CD14-positive monocyte (primary cell): ENCODE data around the gene TMCC1. TPM values are rescaled to one million over a fixed set of nuclear protein-coding genes. Genes with fewer than 3 reads are reported as not detected.

Source experiments
- DNase-seq, 3 donors: peaks; one replicate each; pipeline ENCODE4 v3.0.0-alpha.2; 2011 to 2022
- H2AFZ ChIP-seq: 2 replicates; pipeline ENCODE4 v1.6.0; 2012; ENCODE audit warnings: mild to moderate bottlenecking, low read depth, low read length, inconsistent platforms; ENCODE audit not compliant: insufficient read depth, poor library complexity, severe bottlenecking
- H3K27ac ChIP-seq, 2 donors: 1 replicate in 1 of 2; 2 replicates in 1 of 2; pipeline ENCODE4 v1.5.1; 2012 to 2013; ENCODE audit warnings: low read length in 2 of 2, control low read depth in 1 of 2, inconsistent platforms in 1 of 2, low read depth in 1 of 2, mild to moderate bottlenecking in 1 of 2
- H3K27me3 ChIP-seq, 2 donors: one replicate each; pipeline versions ENCODE4 v1.6.0 to v1.6.1; 2011 to 2013; ENCODE audit warnings: low read length in 2 of 2; ENCODE audit not compliant: control insufficient read depth in 2 of 2, insufficient read depth in 2 of 2
- H3K36me3 ChIP-seq, 2 donors: replicated peaks in 1 of 2; 1 replicate in 1 of 2; 2 replicates in 1 of 2; pipeline versions ENCODE4 v1.5.1 to v1.6.1; 2012 to 2013; ENCODE audit warnings: low read length in 2 of 2, control low read depth in 1 of 2, inconsistent platforms in 1 of 2, mild to moderate bottlenecking in 1 of 2; ENCODE audit not compliant: insufficient read depth in 2 of 2, control insufficient read depth in 1 of 2
- H3K4me1 ChIP-seq, 2 donors: 1 replicate in 1 of 2; 2 replicates in 1 of 2; pipeline versions ENCODE4 v1.5.1 to v1.6.1; 2012 to 2013; ENCODE audit warnings: low read length in 2 of 2, control low read depth in 1 of 2, inconsistent platforms in 1 of 2, mild to moderate bottlenecking in 1 of 2, moderate library complexity in 1 of 2; ENCODE audit not compliant: insufficient read depth in 2 of 2, control insufficient read depth in 1 of 2
- H3K4me2 ChIP-seq: replicated peaks from 2 replicates; pipeline ENCODE3; 2012; ENCODE audit warnings: low read length, moderate library complexity, mild to moderate bottlenecking; ENCODE audit not compliant: poor library complexity, severe bottlenecking; ENCODE audit errors: extremely low read depth
- H3K4me3 ChIP-seq, 3 experiments: fragments of 200-600 bp in 1 of 3; sonication (generic) in 1 of 3; replicated peaks in 1 of 3; 1 replicate in 2 of 3; 2 replicates in 1 of 3; pipeline ENCODE4 v1.5.1; 2011 to 2013; ENCODE audit warnings: low read length in 3 of 3, mild to moderate bottlenecking in 3 of 3, control low read depth in 2 of 3, low read depth in 2 of 3, inconsistent platforms in 1 of 3, moderate library complexity in 1 of 3
- H3K79me2 ChIP-seq: 2 replicates; pipeline ENCODE4 v1.6.0; 2012; ENCODE audit warnings: mild to moderate bottlenecking, control low read depth, inconsistent platforms, low read length, moderate library complexity; ENCODE audit not compliant: insufficient read depth
- H3K9ac ChIP-seq: 2 replicates; pipeline ENCODE4 v1.6.0; 2017; ENCODE audit warnings: low read length, mild to moderate bottlenecking; ENCODE audit not compliant: insufficient read depth, poor library complexity, severe bottlenecking
- H3K9me3 ChIP-seq, 2 donors: replicated peaks in 1 of 2; 1 replicate in 1 of 2; 2 replicates in 1 of 2; pipeline versions ENCODE4 v1.5.1 to v1.6.1; 2012 to 2013; ENCODE audit warnings: low read length in 2 of 2, control low read depth in 1 of 2; ENCODE audit not compliant: control insufficient read depth in 1 of 2, insufficient read depth in 1 of 2
- H4K20me1 ChIP-seq: 2 replicates; pipeline ENCODE4 v1.6.0; 2012; ENCODE audit warnings: mild to moderate bottlenecking, low read length, control low read depth, moderate library complexity; ENCODE audit not compliant: insufficient read depth
- H3K27ac Mint-ChIP-seq, 7 donors: one replicate each; pipeline ENCODE4 v1.8.0; 2020; ENCODE audit warnings: mild to moderate bottlenecking in 7 of 7, mixed read lengths in 7 of 7, moderate library complexity in 6 of 7, inconsistent platforms in 2 of 7
- H3K27me3 Mint-ChIP-seq, 3 donors: one replicate each; pipeline ENCODE4 v1.8.0; 2021 to 2022; ENCODE audit warnings: low read depth in 3 of 3, mild to moderate bottlenecking in 3 of 3, mixed read lengths in 3 of 3, moderate library complexity in 3 of 3, inconsistent platforms in 1 of 3
- H3K36me3 Mint-ChIP-seq, 2 donors: one replicate each; pipeline ENCODE4 v1.8.0; 2020; ENCODE audit warnings: mixed read lengths in 2 of 2, inconsistent platforms in 1 of 2, mild to moderate bottlenecking in 1 of 2
- H3K4me1 Mint-ChIP-seq: one replicate; pipeline ENCODE4 v1.8.0; 2020; ENCODE audit warnings: mild to moderate bottlenecking, mixed read lengths
- H3K4me3 Mint-ChIP-seq, 2 donors: one replicate each; pipeline ENCODE4 v1.8.0; 2020; ENCODE audit warnings: mild to moderate bottlenecking in 2 of 2, mixed read lengths in 2 of 2, moderate library complexity in 1 of 2
- H3K9me3 Mint-ChIP-seq, 7 donors: one replicate each; pipeline ENCODE4 v1.8.0; 2020 to 2022; ENCODE audit warnings: mixed read lengths in 7 of 7, mild to moderate bottlenecking in 6 of 7, moderate library complexity in 6 of 7, inconsistent platforms in 2 of 7
- CTCF ChIP-seq: fragments of 200-600 bp; IDR thresholded peaks from one replicate; pipeline ENCODE4 v1.8.0; 2022; ENCODE audit warnings: antibody characterized with exemption, mild to moderate bottlenecking
- WGBS: methylation state at CpG from one replicate; pipeline ENCODE4 v1.1.5; 2013; ENCODE audit warnings: missing lambda C conversion rate; ENCODE audit not compliant: insufficient coverage; 5-methylcytosine and 5-hydroxymethylcytosine counted together
- intact Hi-C, 2 donors: fragments of 100-400 bp; cut with micrococcal nuclease; formaldehyde crosslinking; loops; one replicate each; pipeline versions ENCODE4 v1.15.0 to v1.15.1; 2023
- polyA plus RNA-seq, 3 donors: library from polyadenylated mRNA; depleted of rRNA in 1 of 3; unstranded in 2 of 3; stranded (reverse) in 1 of 3; fragments of 300-500 nt in 2 of 3; fragments of >200 nt in 1 of 3; fragmentation: Illumina TruSeq in 2 of 3; gene quantifications; 1 replicate in 2 of 3; 2 replicates in 1 of 3; pipeline ENCODE4 v1.2.3, GENCODE V29; 2012 to 2021

TMCC1 gene
- polyA plus RNA-seq, 3 donors = 5.0 to 10.2 (median 5.0) TPM

DNA sequence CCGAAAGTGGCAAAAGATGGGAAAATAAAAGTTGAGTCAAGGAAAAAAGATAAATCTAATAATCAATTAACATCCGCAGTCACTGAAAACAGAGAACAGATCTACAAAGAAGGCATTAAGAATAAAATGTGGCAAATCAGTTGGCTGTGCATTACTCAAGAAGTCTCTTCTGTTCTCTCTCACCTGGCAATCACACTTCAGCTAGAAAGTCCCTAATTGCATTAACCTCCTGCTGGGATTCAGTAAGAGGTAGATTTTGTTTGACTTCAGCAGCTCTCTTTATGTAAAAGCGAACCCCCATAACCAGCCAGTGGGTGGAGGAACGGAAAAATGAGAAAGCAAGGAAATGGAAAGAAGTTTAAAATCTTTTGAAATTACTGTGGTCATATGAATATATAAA lies 192.3 kb downstream of the TMCC1 start:
- Histone ChIP-seq H3K79me2 (no peaks in the 10 kb centered on the region), H4K20me1 (no peaks in the 10 kb centered on the region), H3K4me1 (no peaks in the 10 kb centered on the region), H3K4me2 (no peak overlapping the region), H3K9me3 (peaks cover 0 to 12% of the 10 kb centered on the region in 2 donors), H3K9ac (no peak overlapping the region), H3K36me3 (peaks cover 0 to 6% of the 10 kb centered on the region in 2 donors), H3K27ac (no peak overlapping the region), H3K4me3 (no peak overlapping the region), H3K27me3 (no peaks in the 10 kb centered on the region), H2AFZ (no peak overlapping the region)
- intact Hi-C loops = no loop called here
- peaks cover 0 to 2% (median 0%) of the 10 kb centered on the region in 3 donors for H3K27me3 Mint-ChIP-seq
- no peak overlapping the region for H3K4me3 Mint-ChIP-seq
- peaks cover 7 to 22% (median 14%) of the 10 kb centered on the region in 7 donors for H3K9me3 Mint-ChIP-seq
- TF ChIP-seq CTCF = no peak
- no peak for DNase-seq
- H3K36me3 Mint-ChIP-seq = peaks cover 12 to 18% of the 10 kb centered on the region in 2 donors
- H3K27ac Mint-ChIP-seq = no peak overlapping the region
- peaks cover 2% of the 10 kb centered on the region for H3K4me1 Mint-ChIP-seq
- no CpG with 5 or more reads among the region's 4 CpGs for WGBS

- Histone ChIP-seq H4K20me1 (no peaks in the 10 kb centered on the region), H3K4me1 (no peaks in the 10 kb centered on the region), H3K27ac (no peak overlapping the region), H3K4me3 (no peak overlapping the region), H3K79me2 (no peaks in the 10 kb centered on the region), H3K36me3 (peaks cover 0 to 6% of the 10 kb centered on the region in 2 donors), H3K4me2 (no peak overlapping the region), H3K27me3 (no peaks in the 10 kb centered on the region), H2AFZ (no peak overlapping the region), H3K9ac (no peak overlapping the region), H3K9me3 (peaks cover 0 to 12% of the 10 kb centered on the region in 2 donors)
- Mint-ChIP-seq H3K4me3 (no peak overlapping the region), H3K27me3 (peaks cover 0 to 2% (median 1%) of the 10 kb centered on the region in 3 donors), H3K9me3 (peaks cover 5 to 30% (median 23%) of the 10 kb centered on the region in 7 donors), H3K27ac (no peak overlapping the region), H3K4me1 (peaks cover 6% of the 10 kb centered on the region), H3K36me3 (peaks cover 19 to 24% of the 10 kb centered on the region in 2 donors)
- no peak for TF ChIP-seq CTCF
- no peak for DNase-seq
- intact Hi-C loops = no loop called here
- 100% methylated on average over 1 of the region's 1 CpG for WGBS
Observed at GRCh38 chr3:129699612-129700011, 193.9 kb downstream of the TMCC1 start.
